ENCODE data around the gene MZF1.
A peak's percentile ranks its signal among the peaks of the same experiment; 100 is the strongest.

The MZF1 gene

DNA sequence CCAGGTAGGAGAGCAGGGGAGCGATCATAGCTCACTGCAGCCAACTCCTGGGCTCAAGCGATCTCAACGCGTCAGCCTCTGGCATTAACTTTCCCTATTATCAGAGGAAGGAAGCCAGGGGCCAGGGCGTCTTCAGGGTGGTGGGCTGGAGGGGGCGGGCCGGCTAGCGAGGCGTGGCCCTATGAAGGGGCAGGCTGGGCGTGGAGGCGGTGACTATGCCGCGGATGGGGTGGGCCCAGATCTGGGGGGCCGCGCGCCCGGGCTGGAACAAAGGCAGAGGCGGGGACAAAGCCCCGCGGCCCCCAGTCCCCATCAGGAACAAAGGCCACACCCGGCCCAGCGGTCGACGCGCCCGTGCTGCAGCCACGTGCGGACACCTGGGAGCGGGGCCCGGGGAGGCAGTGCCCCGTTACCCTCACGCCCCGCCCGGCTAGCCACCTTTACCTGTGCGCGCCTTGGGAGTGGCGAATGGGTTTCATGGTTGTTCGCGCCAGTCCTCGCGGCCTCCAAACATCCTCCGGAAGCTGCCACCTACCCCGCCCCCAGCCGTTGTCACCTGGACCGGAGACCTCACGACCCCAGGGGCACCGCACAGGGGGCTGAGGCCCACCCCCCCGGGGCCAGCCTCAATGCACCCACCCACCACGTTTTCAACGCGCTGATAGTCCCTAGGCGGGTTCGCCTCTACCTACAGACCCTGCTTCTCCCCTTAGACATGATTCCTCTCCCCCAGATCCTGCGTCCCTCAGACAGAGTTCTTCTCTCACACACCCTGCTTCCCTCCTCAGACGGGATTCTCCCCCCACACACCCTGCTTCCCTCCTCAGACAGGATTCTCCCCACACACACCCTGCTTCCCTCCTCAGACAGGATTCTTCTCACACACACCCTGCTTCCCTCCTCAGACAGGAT is 34.6 kb downstream of the MZF1 start:
- DNase-seq: no peak

DNA sequence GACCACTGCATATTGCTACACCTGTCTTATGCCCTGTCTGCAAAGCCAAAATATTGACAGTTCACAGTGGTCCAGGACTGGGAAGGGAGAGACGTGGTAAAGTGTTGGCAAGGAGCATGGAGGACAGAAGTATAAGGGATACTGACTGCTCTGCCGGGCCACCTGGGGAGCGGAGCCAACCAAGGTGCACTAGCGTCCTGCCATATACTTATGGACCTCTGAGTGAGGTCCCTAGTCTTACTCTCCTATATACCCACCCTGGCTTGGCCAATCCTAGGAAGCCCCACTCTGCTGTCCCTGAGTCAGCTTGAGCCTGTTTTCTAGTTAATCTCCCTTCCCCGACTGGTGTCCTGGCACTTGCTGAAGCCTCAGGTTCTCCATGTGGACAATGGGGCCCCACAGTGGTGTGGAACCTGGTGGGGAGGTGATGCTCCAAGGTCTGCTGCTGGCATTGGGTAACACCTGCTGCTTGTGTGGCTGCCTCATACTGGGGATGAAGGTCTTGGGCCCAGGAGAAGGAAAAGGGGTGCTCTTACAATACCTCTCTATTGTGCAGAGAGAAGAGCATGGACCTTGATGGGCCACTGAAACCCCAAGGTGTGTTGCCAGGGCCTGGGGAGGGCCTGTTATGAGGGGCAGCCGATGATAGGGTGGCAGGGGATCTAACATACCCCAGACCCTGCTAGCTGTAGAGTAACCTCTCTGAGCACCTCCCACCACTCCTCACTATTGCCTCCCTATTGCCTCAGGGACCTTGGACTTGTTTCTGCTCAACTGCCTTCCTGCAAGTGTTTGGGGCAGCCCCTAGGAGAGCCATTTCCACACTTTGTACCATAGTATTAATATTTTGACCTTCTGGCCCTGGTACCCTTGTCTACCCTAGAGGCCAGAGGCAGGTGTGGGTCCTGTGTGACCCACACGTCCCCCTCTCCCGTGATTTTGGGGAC is 36.0 kb downstream of the MZF1 start:
- DNase-seq: no peak

DNA sequence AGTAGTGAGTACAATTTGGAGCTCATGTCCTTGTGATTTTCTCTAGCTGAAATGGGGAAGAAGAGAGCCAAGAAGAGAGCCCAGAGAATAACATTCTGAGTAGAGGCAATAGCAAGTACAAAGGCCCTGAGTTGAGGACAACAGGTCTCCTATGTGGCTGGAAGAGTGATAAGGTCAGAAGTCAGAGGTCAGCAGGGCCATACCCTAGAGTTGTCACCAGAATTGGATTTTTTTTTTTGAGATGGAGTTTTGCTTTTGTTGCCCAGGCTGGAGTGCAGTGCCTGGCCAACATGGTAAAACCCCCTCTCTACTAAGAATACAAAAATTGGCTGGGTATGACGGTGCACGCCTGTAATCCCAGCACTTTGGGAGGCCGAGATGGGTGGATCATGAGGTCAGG is 37.3 kb downstream of the MZF1 start:
- DNase-seq: no peak

DNA sequence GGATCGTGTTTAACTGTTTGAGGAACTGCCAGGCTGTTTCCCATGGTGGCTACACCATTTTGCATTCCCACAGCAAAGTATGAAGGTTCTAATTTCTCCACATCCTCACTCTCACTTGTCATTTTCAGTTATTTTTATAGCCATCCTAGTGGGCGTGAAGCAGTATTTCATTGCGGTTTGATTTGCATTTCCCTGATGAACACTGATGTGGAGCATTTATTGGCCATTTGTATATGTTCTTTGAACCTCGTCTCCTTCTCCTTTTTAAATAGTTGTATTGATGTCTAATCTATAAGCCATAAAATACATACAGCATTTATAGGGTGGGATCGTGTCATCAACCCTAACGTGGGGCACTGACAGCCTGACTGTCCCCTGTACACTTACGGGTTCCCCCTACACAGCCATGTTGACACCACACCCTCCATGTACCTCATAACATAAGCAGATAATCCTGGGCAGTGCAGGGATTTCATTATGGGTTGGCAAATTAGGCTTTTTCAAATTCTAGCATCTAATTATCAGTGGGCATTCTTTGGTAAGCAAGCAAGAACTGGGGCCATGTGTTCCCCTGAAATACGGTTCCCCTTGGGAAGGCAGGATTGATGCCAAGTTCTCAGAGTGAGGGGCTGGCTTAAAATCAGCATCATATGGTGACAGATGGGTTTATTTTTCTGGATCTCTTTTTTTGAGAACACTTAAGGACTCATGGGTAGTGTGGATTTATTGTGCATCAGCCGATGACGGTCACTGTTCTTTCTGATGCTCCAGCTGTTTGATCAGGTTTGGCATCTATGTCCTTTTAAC is 41.9 kb downstream of the MZF1 start:
- no peak for DNase-seq

DNA sequence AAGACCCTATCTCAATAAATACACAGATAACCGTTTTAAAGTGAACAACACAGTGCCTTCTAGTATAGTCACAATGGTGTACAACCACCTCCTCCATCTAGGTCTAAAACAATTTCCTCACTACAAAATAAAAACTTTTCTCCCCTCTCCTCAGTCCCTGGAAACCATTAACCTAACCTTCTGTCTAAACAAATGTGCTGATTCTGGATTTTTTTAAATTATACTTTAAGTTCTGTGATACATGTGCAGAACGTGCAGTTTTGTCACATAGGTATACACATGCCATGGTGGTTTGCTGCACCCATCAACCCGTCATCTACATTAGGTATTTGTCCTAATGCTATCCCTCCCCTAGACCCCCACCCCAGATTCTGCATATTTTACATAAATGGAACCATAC is 43.7 kb downstream of the MZF1 start:
- DNase-seq: no peak

DNA sequence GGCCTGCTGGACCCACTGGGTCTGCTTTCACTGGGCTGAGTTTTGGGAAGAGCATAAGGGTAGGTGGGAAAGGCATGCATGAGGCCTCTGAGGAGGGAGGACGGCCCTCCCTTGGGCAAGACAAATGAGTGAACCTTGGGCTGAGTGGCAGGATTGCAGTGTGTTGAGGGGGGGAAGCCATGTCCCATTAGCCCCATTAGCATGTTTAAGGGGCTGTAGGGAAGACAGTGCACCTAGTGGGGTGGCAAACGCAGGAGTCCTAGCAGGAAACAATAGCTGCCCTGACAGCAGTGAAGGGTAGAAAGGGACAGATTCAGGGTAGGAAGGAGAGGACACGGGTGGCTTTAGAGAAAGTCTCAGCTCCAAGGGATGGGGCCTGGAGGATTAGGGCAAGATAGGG is 50.4 kb downstream of the MZF1 start:
- DNase-seq: no peak

DNA sequence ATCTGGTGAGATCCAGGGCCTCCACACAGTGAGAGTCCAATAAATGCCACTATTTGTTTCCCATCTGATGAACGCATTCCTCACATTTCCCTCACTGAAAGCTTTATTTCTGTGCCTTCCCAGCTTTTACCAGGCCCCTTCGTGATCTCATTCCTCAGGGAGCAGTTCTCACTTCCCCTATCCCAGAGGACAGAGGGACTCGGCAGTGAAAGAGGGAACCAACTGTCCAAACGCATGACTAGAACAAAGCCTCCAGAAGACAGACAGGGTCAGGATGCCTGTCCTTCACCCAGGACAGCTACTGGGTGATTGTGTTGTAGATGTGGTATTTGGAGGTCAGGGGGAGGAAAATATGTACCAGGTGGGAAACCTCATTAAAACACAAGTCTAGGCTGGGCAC is 51.5 kb downstream of the MZF1 start:
- no peak for DNase-seq

DNA sequence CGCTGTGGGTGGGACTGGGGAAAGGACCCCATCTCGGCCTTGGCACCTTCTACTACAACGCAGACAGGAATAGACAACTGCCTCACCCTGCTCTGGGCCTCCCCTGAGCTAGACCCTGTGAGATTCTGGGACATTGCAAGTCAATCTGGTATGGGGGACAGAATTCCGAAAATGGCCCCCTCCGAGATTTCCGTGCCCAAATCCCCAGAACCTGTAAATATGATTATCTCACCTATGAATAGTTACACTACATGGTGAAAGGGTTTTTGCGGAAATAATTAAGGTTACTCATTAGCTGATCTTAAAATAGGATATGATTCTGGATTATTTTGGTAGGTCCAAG is 52.9 kb downstream of the MZF1 start:
- DNase-seq: peak in 1 of 2 experiments; percentile 45

DNA sequence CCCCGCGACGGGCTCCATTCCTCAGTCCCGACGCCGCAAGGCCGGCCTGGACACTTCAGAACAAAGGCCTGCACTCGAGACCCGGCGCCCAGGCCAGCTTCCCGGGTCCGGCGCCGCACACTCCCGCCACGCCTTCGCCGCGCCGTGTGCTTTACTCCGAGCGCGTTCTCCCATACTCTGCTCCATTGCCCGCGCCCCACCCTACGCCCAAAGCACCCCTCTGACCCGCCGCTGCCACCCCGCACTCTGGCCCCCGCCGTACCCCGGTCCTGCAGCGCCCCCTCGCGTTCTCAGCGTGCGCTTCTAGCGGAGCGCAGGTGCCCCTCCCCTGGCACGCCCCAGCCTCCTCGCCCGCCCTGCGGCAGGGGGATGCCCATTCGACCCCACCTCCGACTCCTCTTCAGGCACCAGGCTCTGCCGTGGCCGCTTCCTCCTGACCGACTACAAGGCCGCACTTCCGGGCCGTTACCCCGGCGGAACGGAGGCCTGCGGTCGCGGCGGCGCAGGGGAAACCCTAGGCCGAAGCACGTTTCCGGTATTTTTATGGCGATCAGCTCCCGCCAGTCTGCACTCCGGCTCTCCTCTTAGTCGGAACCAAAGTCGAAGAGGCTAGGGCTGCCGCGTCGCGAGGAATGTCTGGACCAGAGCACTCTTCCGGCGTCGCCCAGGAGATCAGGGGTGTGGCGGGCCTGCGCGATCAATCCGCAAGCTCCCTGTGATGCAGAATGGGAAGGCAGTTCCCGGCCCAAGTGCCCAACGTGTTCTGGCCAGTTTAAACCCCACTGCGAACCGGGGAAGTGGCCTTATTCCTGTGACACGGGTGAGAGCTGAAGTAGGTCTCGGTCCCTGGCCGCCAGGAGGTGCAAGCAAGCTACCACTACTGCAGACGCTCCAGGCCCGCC is 53.5 kb downstream of the MZF1 start, which contains the start of gene ZBTB45:
TSS of gene ZBTB45 (minus strand) at position 456 of the 902 bp plus-strand sequence. CDS start 2,137 bp downstream, outside the sequence.
- peak; percentile 84 to 93 for DNase-seq

DNA sequence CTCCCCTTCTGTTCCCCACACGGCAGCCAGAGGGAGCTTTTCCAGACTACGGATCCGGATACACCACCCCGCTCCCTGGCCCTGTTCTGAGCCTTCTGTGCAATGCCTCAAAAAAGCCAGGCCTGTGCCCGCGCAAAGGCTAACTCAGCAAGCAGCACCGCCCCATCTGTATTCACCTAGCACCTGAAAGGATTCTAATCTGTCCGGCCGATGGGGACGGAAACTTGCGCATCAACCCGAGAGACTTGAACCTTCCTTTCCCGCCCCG is 54.1 kb downstream of the MZF1 start:
- peak in 1 of 2 experiments; percentile 51 for DNase-seq

DNA sequence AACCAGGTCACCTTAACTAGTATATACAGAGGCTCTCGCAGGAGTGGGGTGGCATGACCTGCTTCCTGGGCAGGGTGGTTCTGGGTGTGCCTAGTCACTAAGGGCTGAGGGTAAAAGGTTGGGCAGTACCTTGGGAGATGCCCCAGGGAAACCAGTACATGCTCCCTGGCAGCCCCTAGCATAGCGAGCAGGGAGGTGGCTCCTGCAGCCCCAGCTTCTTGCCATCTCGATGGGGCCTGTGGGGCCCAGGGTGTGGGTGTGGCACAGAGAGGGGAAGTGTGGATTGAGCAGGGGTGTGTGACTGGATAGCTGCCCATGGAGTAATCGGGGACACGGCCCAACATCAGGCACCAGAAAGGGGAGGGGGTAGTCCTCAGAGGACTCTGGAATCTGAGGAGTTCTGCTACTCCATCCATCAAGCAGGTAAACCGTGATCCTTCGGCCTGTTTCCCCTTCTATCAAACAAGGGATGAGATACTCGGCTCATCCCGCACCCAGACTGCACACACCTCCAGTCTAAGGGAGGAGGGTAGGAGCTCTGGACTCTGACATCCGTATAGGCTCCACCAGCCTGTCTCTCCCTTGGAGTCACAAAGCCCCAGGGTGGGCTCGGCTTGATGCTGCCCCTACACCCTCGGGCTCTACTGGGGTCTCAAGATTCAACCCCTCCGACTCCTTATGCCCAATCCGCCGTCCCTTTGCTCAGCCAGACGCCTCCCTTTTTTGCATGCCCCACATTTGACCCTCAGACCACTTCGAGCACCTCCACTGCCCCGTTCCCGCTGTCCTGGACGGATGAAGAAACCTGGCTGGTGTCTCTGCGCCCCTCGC is 54.7 kb downstream of the MZF1 start:
- DNase-seq: no peak

DNA sequence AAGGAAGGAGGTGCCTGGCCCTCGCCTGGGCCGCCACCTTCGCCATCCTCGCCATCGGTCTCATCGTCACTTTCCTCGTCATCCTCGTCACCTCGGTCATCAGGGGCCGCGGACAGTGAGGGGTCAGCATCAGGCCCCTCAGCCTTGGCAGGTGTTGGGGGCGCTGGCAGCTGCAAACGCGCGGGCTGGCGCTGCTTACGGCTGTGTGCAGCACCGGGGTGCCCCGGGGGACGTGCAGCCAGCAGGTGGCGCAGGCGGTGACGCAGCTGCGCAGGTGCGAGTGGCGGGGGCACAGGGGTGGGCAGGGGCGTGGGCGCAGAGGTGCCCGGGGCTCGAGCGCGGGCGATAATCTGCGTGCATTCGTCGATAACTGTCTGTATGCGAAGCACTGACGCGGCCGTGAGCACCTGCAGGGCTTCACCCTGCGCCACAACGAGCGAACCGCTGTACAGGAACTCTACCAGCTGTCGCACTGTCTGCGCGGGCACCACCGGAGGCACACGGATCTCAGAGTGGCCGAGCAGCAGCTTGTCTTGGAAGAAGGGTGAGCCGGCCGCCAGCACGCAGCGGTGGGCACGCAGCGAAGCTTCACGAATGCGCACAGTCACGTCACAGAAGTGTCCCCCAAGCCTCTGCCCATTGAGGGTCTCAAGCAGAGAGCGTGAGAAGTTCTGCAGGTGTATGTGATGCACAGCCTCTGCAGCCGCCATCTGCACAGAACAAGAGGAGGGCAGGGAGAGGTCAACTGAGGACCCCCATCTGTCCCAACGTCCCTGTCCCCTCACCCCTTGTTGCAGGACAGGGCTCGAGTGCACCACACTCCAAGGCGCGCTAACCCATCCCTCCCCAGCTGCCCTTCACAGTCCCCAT is 55.9 kb downstream of the MZF1 start:
- DNase-seq: no peak

DNA sequence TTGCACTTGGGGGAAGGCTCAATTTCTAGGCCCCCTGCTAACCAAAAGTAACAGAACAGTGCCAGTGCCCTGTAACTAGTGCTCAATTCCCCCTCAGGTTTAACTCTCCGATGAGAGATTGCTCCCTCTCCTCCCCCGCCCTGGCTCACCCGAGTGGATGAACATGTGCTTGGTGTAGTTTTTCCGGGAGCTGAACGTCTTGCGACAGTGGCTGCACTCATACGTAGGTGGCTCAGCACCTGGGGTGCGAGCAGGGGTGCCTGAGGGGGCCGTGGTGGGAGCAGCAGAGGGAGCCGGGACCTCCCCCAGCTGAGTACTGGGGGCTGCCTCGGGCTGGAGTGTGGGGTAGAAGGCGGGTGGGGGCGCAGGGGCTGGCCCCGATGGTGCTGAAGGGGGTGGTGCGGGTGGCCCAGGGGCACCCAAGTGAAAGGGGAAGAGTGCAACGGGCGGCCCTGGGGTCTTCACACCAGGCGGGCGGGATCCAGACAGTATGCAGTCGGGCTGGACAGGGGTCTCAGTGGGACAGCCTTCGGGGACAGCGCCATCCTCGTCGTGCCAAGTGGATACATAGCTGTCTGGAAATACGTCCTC is 56.8 kb downstream of the MZF1 start:
- no peak for DNase-seq

DNA sequence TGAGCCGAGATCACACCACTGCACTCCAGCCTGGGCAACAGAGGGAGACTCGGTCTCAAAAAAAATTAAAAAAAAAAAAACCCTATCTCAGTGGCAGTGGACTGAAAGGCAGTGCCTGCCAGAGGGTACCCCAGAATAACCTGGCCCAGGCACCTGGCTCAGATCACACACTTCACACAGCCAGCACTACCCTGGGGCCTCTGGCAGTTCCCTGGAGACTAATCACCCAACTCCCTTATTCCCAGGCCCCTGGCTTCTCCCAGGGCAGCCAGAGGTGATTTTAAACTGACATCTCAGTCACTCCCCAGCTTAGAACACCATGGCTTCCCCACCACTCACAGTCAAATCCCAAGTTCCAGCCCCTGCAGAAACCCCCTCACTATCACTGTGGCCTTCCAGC is 57.9 kb downstream of the MZF1 start:
- DNase-seq: no peak

DNA sequence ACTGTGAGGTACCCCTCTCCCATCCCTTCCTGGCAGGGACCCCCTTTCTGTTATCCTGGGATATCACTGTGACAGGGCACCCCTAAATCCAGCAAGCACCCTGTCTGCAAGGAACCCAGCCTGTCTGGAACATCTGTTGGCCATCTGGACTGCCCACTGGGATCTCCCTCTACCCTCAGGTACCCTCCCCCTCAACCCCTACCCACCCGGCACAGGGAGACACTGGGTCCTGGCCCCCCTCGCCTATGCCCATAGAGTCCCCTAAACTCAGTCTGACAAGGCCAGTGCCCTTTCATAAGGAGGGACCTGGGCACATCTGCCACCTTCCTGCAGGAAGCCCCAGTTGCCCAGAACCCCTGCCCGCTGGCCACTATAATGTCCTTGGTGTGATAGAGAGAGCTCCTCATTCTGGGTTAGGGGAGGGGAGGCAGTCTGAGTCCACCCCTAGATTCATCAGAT is 58.5 kb downstream of the MZF1 start:
- no peak for DNase-seq

DNA sequence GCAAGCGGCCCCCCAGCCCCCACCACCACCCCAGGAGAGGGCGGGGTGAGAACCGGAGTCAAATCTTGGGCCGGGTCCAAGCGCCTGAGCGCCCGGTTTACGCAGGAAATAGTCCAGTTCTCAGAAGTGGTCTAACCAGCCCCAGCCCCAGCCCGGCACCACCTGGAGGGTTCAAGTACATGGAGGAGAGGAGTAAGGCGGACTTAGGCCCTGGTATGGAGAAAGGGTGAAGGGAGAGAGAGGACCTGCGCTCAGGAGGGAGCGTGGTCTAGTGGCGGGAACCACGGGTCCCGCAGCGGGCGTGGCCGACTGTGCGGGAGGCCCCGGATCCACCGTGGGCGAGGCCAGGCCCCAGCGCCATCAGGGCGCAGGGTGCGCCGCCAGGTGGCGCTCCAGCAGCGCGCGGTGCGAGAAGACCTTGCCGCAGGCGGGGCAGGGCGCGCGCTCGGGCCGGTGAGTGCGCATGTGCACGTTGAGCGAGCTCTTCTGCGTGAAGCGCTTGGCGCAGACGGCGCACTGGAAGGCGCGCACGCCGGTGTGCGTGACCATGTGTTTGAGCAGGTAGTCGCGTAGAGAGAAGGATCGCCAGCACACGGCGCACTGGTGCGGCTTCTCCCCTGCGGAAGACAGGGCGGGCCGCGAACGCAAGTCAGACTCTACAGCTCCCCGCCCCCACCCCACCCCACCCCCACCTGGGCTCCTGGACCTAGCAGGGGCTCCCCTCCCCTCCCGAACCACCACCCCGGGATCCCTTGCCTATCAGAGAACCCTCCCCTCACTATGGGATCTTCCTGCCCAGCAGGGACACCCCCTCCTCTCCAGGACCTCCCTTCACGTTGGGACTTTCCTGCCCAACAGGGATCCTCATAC is 59.2 kb downstream of the MZF1 start:
- peak; percentile 86 to 89 for DNase-seq

DNA sequence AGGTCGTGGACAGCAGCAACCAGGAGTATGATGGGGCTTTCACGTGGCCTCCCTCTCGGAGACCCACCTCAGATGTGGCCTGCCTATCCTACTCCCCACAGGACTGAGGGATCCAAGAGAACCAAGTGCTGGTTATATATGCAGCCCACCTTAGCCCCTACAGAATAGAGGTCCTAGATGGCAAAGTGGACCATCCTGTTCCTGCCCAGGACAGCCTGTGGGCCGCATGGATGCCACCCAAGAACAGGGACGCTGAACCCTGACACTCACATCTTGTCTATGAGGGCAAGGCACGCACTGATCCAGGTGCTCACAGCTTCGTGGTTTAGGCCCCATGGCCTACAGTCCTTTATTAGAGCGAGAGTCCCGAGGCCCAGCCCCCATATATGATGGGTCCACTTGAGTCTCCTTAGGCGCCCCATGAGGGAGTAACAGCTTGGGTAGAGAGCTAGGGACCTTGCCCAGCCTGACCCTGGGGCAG is 59.9 kb downstream of the MZF1 start:
- no peak for DNase-seq
